ENCODE data around the gene TAF7.

The TAF7 gene

DNA sequence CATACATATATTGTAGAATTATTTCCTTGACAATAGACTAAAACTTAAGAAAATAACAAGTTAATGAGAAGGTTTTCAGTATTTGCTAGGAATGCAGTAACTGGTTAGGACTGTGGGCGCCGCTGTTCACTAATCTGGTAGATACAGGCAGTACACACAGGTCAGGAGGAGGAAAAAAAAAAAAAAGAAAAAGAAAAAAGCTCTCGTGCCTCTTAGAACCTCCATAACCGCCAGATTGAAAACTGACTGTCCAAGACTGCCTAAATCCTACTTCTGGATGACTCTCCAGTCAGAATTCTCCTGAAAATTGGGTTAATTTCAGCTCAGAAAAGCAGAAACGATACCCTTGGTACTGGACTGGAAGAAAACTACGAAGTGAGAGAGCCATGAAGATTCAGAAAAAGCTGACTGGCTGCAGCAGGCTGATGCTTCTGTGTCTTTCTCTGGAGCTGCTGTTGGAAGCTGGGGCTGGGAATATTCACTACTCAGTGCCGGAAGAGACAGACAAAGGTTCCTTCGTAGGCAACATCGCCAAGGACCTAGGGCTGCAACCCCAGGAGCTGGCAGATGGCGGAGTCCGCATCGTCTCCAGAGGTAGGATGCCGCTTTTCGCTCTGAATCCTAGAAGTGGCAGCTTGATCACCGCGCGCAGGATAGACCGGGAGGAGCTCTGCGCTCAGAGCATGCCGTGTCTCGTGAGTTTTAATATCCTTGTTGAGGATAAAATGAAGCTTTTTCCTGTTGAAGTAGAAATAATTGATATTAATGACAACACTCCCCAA is 9.9 kb upstream of the TAF7 start, which contains the start of gene PCDHGA1:
TSS of gene PCDHGA1 (plus strand) at position 216 of the 782 bp plus-strand sequence.
- H3K9ac ChIP-seq, result no peak within 1 kb of the TSS
- H3K4me3 ChIP-seq (IDR thresholded peaks at IDR 0.05; ENCODE audit: insufficient read depth, low read depth, low read length), result no peak within 1 kb of the TSS
- TF ChIP-seq, protein P1, sequence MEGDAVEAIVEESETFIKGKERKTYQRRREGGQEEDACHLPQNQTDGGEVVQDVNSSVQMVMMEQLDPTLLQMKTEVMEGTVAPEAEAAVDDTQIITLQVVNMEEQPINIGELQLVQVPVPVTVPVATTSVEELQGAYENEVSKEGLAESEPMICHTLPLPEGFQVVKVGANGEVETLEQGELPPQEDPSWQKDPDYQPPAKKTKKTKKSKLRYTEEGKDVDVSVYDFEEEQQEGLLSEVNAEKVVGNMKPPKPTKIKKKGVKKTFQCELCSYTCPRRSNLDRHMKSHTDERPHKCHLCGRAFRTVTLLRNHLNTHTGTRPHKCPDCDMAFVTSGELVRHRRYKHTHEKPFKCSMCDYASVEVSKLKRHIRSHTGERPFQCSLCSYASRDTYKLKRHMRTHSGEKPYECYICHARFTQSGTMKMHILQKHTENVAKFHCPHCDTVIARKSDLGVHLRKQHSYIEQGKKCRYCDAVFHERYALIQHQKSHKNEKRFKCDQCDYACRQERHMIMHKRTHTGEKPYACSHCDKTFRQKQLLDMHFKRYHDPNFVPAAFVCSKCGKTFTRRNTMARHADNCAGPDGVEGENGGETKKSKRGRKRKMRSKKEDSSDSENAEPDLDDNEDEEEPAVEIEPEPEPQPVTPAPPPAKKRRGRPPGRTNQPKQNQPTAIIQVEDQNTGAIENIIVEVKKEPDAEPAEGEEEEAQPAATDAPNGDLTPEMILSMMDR (conservative IDR thresholded peaks at IDR 0.05; ENCODE audit: low read depth, low read length), result no peak
- H3K4me1 ChIP-seq (ENCODE audit: low read depth, poor library complexity, severe bottlenecking), result no peaks in the 10 kb centered on the region
- no peak within 1 kb of the TSS for H3K4me2 ChIP-seq
- H3K36me3 ChIP-seq (ENCODE audit: insufficient read depth), result no peaks in the 10 kb centered on the region
- H3K27me3 ChIP-seq (ENCODE audit: insufficient read depth, low read depth), result no peaks in the 10 kb centered on the region
- no peak within 1 kb of the TSS for H3K27ac ChIP-seq
- H2AFZ ChIP-seq (ENCODE audit: low read depth), result no peak within 1 kb of the TSS
- no peaks in the 10 kb centered on the region for H4K20me1 ChIP-seq (ENCODE audit: insufficient read depth)
- H3K79me2 ChIP-seq (ENCODE audit: insufficient read depth, low read depth), result no peaks in the 10 kb centered on the region

DNA sequence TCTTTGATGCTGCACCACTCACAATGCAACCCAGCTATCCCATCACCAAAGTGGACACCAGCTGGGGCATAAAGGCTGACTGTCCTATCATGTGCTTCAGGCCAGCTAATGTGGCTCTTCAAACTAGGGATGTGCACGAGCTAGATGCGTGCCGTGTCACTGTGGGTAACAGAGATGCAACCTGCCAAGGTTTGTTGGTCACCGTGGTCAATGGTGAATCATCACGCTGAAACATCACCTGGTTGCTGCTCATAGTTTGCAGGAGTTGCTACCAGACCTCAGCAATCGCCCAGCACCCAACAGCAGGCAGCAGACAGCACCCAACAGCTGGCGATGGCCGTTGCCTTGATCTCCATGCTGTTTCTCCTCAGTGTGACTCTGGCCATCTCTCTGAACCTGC is 7.6 kb upstream of the TAF7 start:
- Histone ChIP-seq H4K20me1 (ENCODE audit: insufficient read depth) (no peaks in the 10 kb centered on the region), H3K27me3 (ENCODE audit: insufficient read depth, low read depth) (no peaks in the 10 kb centered on the region), H3K36me3 (ENCODE audit: insufficient read depth) (no peaks in the 10 kb centered on the region), H3K79me2 (ENCODE audit: insufficient read depth, low read depth) (no peaks in the 10 kb centered on the region), H3K4me2 (no peak overlapping the region), H3K9ac (no peak overlapping the region), H2AFZ (ENCODE audit: low read depth) (no peak overlapping the region), H3K4me3 (IDR thresholded peaks at IDR 0.05; ENCODE audit: insufficient read depth, low read depth, low read length) (no peak overlapping the region), H3K27ac (no peak overlapping the region), H3K4me1 (ENCODE audit: low read depth, poor library complexity, severe bottlenecking) (no peaks in the 10 kb centered on the region)
- TF ChIP-seq, protein P1 (conservative IDR thresholded peaks at IDR 0.05; ENCODE audit: low read depth, low read length), result no peak

DNA sequence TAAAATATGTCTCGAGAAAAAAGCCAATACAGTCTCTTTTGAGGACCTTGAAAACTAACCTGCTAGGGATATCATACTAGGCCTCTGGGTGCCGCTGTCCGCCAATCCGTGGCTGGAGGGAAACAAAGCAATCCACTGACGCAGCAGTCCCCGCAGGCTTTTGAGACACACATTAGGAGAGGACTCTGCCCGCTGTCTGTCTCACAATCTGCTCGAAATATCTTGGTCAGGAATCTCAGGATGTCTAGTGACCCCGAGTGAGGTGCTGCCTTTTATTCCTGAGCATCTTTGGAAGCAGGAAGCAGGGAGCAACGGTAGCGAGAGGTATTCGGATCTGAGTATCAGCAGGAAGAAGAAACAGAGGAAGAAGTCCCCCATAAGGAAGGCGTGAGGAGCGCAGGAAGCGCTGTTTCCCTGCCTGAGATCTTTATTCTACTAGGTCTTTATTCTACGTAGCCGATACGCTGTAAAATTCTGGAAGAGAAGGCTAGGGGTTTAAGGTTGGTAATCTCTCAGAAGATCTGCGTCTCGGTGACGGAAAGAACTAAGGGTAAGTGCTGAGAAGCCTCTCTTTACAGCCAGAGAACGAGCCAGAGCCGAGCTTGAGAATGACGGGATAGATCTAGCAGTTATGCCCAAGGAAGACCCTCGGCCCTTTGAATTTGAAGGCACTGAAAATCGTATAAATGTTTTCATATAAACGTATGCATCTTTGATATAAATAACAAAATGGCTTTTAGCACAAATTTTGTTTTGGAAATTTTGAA is 5.7 kb upstream of the TAF7 start:
- H3K27me3 ChIP-seq (ENCODE audit: insufficient read depth, low read depth), result no peaks in the 10 kb centered on the region
- no peaks in the 10 kb centered on the region for H3K36me3 ChIP-seq (ENCODE audit: insufficient read depth)
- H3K79me2 ChIP-seq (ENCODE audit: insufficient read depth, low read depth), result no peaks in the 10 kb centered on the region
- no peak overlapping the region for H3K4me3 ChIP-seq (IDR thresholded peaks at IDR 0.05; ENCODE audit: insufficient read depth, low read depth, low read length)
- no peaks in the 10 kb centered on the region for H3K4me1 ChIP-seq (ENCODE audit: low read depth, poor library complexity, severe bottlenecking)
- peak overlapping the region; percentile 34; the same call in 1 of the 2 replicates for H3K27ac ChIP-seq
- peak overlapping the region; percentile 28; the same call in 1 of the 2 replicates for H3K4me2 ChIP-seq
- no peaks in the 10 kb centered on the region for H4K20me1 ChIP-seq (ENCODE audit: insufficient read depth)
- peak overlapping the region; percentile 64 for H2AFZ ChIP-seq (ENCODE audit: low read depth)
- H3K9ac ChIP-seq, result peak overlapping the region; percentile 55; the same call in 1 of the 2 replicates
- TF ChIP-seq, protein P1 (conservative IDR thresholded peaks at IDR 0.05; ENCODE audit: low read depth, low read length), result 0 out of 2 replicates have a peak, but pooled peaks have one; percentile 15

DNA sequence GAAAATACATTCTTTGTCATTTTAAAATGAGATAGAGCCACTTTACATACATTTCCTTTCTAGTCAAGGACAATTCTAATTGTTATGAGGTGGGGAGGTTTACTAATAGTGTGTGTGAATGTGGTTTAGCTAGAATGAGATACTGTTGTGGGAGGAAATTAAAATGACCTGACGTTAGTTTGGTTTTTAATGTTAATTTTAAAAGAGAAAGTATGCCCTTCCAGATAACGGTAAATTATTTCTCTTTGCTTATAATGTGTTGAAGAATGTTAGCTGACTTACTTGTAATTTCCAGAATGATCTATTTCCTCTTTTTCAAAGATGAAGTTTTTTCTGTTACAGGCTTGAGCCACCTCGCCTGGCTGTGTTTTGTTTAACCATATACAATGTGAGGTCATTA is 1.7 kb upstream of the TAF7 start:
- H3K9ac ChIP-seq, result no peak overlapping the region
- TF ChIP-seq, protein P1 (conservative IDR thresholded peaks at IDR 0.05; ENCODE audit: low read depth, low read length), result no peak
- H3K36me3 ChIP-seq (ENCODE audit: insufficient read depth), result peaks cover 9% of the 10 kb centered on the region; the same call in 1 of the 2 replicates
- H3K4me3 ChIP-seq (IDR thresholded peaks at IDR 0.05; ENCODE audit: insufficient read depth, low read depth, low read length), result no peak overlapping the region
- H2AFZ ChIP-seq (ENCODE audit: low read depth), result no peak overlapping the region
- no peaks in the 10 kb centered on the region for H3K27me3 ChIP-seq (ENCODE audit: insufficient read depth, low read depth)
- no peaks in the 10 kb centered on the region for H4K20me1 ChIP-seq (ENCODE audit: insufficient read depth)
- H3K79me2 ChIP-seq (ENCODE audit: insufficient read depth, low read depth), result peaks cover 30% of the 10 kb centered on the region
- no peaks in the 10 kb centered on the region for H3K4me1 ChIP-seq (ENCODE audit: low read depth, poor library complexity, severe bottlenecking)
- no peak overlapping the region for H3K4me2 ChIP-seq
- H3K27ac ChIP-seq, result no peak overlapping the region

Data from KMS-11 (cell line).